HepG2 (cell line): ENCODE results near the gene INSR. TPM values are rescaled to one million over a fixed set of nuclear protein-coding genes. Genes with fewer than 3 reads are reported as not detected.

ENCODE experiments used
- GZF1 ChIP-seq: sonication (generic); formaldehyde crosslinking; IDR thresholded peaks from 2 replicates; pipeline ENCODE4 v1.5.1; 2020; ENCODE audit warnings: mild to moderate bottlenecking, missing genetic modification reagents
- HES4 ChIP-seq: sonication (generic); formaldehyde crosslinking; IDR thresholded peaks from 2 replicates; pipeline ENCODE4 v1.9.0; 2021; ENCODE audit warnings: mild to moderate bottlenecking, missing genetic modification reagents, borderline replicate concordance
- LRRFIP1 ChIP-seq: sonication (generic); formaldehyde crosslinking; conservative IDR thresholded peaks from 2 replicates; pipeline ENCODE4 v1.4.0; 2020; ENCODE audit warnings: missing genetic modification reagents
- NFE2L2 ChIP-seq: fragments of 150-350 bp; IDR thresholded peaks from 2 replicates; pipeline ENCODE4 v1.6.1; 2014; ENCODE audit warnings: low read length
- NFKBIZ ChIP-seq: IDR thresholded peaks from 2 replicates; pipeline ENCODE4 v1.6.1; 2018; ENCODE audit warnings: missing genetic modification reagents, missing compliant biosample characterization
- PLSCR1 ChIP-seq: sonication (generic); formaldehyde crosslinking; IDR thresholded peaks from 2 replicates; pipeline ENCODE4 v1.5.0; 2020; ENCODE audit warnings: missing genetic modification reagents, mild to moderate bottlenecking, borderline replicate concordance
- POLR2G ChIP-seq: fragments of 200-400 bp; formaldehyde crosslinking; IDR thresholded peaks from 2 replicates; pipeline ENCODE4 v1.6.1; 2018; ENCODE audit warnings: mild to moderate bottlenecking, low read depth, low read length, moderate library complexity
- SOX6 ChIP-seq, 2 experiments: fragments of 450-650 bp in 1 of 2; sonication (generic) in 1 of 2; formaldehyde crosslinking in 1 of 2; IDR thresholded peaks; 2 replicates each; pipeline versions ENCODE4 v1.4.0 to v1.6.1; 2017 to 2020; ENCODE audit warnings: antibody characterized with exemption in 1 of 2, mild to moderate bottlenecking in 1 of 2, missing genetic modification reagents in 1 of 2
- TOPORS ChIP-seq: sonication (generic); formaldehyde crosslinking; IDR thresholded peaks from 2 replicates; pipeline ENCODE4 v1.8.0; 2023; ENCODE audit warnings: mild to moderate bottlenecking, missing genetic modification reagents
- ZBTB26 ChIP-seq: IDR thresholded peaks from 2 replicates; pipeline ENCODE4 v1.6.1; 2016; ENCODE audit warnings: missing compliant biosample characterization, missing genetic modification reagents, borderline replicate concordance
- ZFP41 ChIP-seq: sonication (generic); formaldehyde crosslinking; IDR thresholded peaks from 2 replicates; pipeline ENCODE4 v1.4.0; 2020; ENCODE audit warnings: mild to moderate bottlenecking, missing genetic modification reagents, borderline replicate concordance
- ZMYM3 ChIP-seq: sonication (generic); formaldehyde crosslinking; IDR thresholded peaks from 2 replicates; pipeline ENCODE4 v1.5.1; 2020; ENCODE audit warnings: mild to moderate bottlenecking, missing genetic modification reagents
- ZNF3 ChIP-seq: IDR thresholded peaks from 2 replicates; pipeline ENCODE4 v1.7.0; 2017; ENCODE audit warnings: inconsistent platforms
- ZNF574 ChIP-seq: sonication (generic); formaldehyde crosslinking; IDR thresholded peaks from 2 replicates; pipeline ENCODE4 v1.4.0; 2020; ENCODE audit warnings: missing genetic modification reagents
- ZNF660 ChIP-seq: sonication (generic); formaldehyde crosslinking; IDR thresholded peaks from 2 replicates; pipeline ENCODE4 v1.5.1; 2020; ENCODE audit warnings: mild to moderate bottlenecking, low read depth, missing genetic modification reagents, borderline replicate concordance
- ZNF670 ChIP-seq: sonication (generic); formaldehyde crosslinking; IDR thresholded peaks from 2 replicates; pipeline ENCODE4 v1.8.0; 2022; ENCODE audit warnings: mild to moderate bottlenecking, missing genetic modification reagents, borderline replicate concordance
- ZNF691 ChIP-seq: sonication (generic); formaldehyde crosslinking; IDR thresholded peaks from 2 replicates; pipeline ENCODE4 v1.4.0; 2020; ENCODE audit warnings: missing genetic modification reagents, low read depth, mild to moderate bottlenecking, borderline replicate concordance
- ZNF710 ChIP-seq: sonication (generic); formaldehyde crosslinking; IDR thresholded peaks from 2 replicates; pipeline ENCODE4 v1.5.0; 2020; ENCODE audit warnings: mild to moderate bottlenecking, missing genetic modification reagents, borderline replicate concordance
- polyA plus RNA-seq, 8 experiments: library from polyadenylated mRNA; depleted of rRNA in 3 of 8; stranded (reverse) in 7 of 8; unstranded in 1 of 8; fragments of >200 nt; fragmentation: Illumina TruSeq in 4 of 8; extraction: Trizol in 4 of 8; gene quantifications; 2 replicates each; pipeline versions ENCODE4 v1.2.1 to v1.2.3, GENCODE V29; 2011 to 2016; ENCODE audit warnings: low read depth in 4 of 8, missing spikeins in 1 of 8, mixed read lengths in 1 of 8; ENCODE audit not compliant: insufficient read depth in 1 of 8
- total RNA-seq, 5 experiments: library from RNA; depleted of rRNA; stranded (reverse); fragments of >200 nt; fragmentation: Illumina TruSeq; extraction: Trizol; gene quantifications; 2 replicates each; pipeline ENCODE4 v1.2.3, GENCODE V29; 2016; ENCODE audit warnings: low read depth in 1 of 5

INSR gene
- total and polyA plus RNA-seq, 2 of the 13 experiments (the other 11 are each of a cell fraction or from before 2014, with no cell fraction given) = 24.2 to 29.8 TPM

GRCh38 chr19:7197119-7197759 lies 97.0 kb downstream of the INSR start (continued):
- TF ChIP-seq ZBTB26 (CRISPR knock-in tag) = no peak; the same call in 1 of the 2 replicates
- TF ChIP-seq PLSCR1 (CRISPR knock-in tag) = no peak
- TF ChIP-seq ZNF574 (CRISPR knock-in tag) = no peak
- peak; percentile 100 for TF ChIP-seq GZF1 (CRISPR knock-in tag)
- no peak for TF ChIP-seq ZFP41 (CRISPR knock-in tag)
- TF ChIP-seq LRRFIP1 (CRISPR knock-in tag) = no peak
- no peak for TF ChIP-seq ZNF660 (CRISPR knock-in tag)
- TF ChIP-seq NFKBIZ (CRISPR knock-in tag) = no peak
- TF ChIP-seq POLR2G = no peak
- no peak for TF ChIP-seq ZNF3
- no peak for TF ChIP-seq SOX6 (IDR thresholded peaks at IDR 0.05)
- peak; percentile 63; the same call in 1 of the 2 replicates for TF ChIP-seq SOX6 (CRISPR knock-in tag; IDR thresholded peaks at IDR 0.05)
- no peak for TF ChIP-seq TOPORS (CRISPR knock-in tag)
- no peak; the same call in 1 of the 2 replicates for TF ChIP-seq ZNF670 (CRISPR knock-in tag)
- TF ChIP-seq HES4 (CRISPR knock-in tag) = no peak
- TF ChIP-seq ZNF691 (CRISPR knock-in tag) = no peak; the same call in 1 of the 2 replicates
- TF ChIP-seq NFE2L2 = no peak
- TF ChIP-seq ZNF710 = peak; percentile 70; the same call in 1 of the 2 replicates
- TF ChIP-seq ZMYM3 (CRISPR knock-in tag) = peak; percentile 84
